ENCODE measurements around the gene MFRP. TPM values are rescaled to one million over a fixed set of nuclear protein-coding genes. Genes with fewer than 3 reads are reported as not detected.
"Not testable (repeated sequence)": the region's sequence is repeated elsewhere in the genome, so short reads cannot be mapped to it uniquely, and the experiment has no call there.

The MFRP gene
- not detected for total RNA-seq

DNA sequence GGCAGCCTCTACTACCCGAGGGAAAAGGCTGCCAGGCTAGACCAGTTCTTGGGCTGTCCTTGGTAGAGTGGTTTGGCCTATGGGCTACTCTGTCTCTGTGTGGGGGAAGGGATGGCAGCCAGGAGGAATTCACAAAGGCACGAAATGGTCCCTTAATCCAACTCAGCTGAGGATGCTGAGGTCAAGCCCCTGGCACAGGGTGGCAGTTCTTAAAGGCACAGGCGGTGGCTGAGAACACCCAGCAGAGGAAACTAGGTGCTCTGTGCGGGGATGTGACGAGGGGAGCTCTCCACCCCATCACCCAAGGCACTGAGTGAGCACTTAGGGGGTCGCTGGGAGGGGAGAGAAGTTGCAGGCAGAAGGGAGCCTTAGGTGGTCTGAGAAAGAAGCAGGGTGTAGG, at the start of gene MFRP:
MFRP (minus strand) TSS at position 101 of the 400 bp plus-strand sequence. CDS start 192 bp downstream, outside the sequence.
- 54% methylated on average over 6 of the region's 6 CpGs for WGBS
- intact Hi-C loops (cut with DNase I): no loop called here
- Histone ChIP-seq H3K4me1 (replicated peaks) (no peaks in the 10 kb centered on the region), H3K9me3 (no peaks in the 10 kb centered on the region), H3K27ac (no peak within 1 kb of the TSS), H3K27me3 (replicated peaks; ENCODE audit: insufficient read depth) (no peaks in the 10 kb centered on the region), H3K36me3 (no peaks in the 10 kb centered on the region), H3K4me3 (no peak within 1 kb of the TSS)
- no peak for TF ChIP-seq POLR2AphosphoS5 (IDR thresholded peaks at IDR 0.05)
- TF ChIP-seq POLR2A (IDR thresholded peaks at IDR 0.05): no peak
- DNase-seq (ENCODE audit: low spot score): no peak

DNA sequence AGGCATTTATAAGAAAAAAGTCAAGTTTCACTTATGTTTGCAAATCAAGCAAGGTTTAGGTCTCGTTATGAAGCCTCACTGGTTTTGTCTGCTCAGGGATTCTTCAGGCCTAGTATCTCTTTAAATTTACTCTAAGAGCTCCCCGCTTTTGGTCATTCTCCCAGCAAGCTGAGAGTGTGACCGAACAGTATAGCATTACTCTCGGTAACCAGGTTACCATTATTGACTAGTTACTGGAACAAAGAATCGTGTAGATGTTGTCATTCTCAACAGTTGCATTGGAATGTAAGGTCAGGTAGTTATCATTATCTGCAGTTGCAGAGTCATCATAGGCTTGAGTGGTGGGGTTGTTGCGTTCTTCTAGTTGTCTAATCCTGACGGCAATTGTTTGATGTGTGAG, 44.8 kb upstream of the MFRP start:
- intact Hi-C loops (cut with DNase I): no loop called here
- no peaks in the 10 kb centered on the region for H3K27me3 ChIP-seq (replicated peaks; ENCODE audit: insufficient read depth)
- no peak for DNase-seq (ENCODE audit: low spot score)
- H3K9me3 ChIP-seq: no peaks in the 10 kb centered on the region
- H3K4me3 ChIP-seq: no peak overlapping the region
- 87% methylated on average over 7 of the region's 7 CpGs for WGBS
- H3K36me3 ChIP-seq: no peaks in the 10 kb centered on the region
- H3K27ac ChIP-seq: no peak overlapping the region
- TF ChIP-seq POLR2AphosphoS5 (IDR thresholded peaks at IDR 0.05) (no peak), POLR2A (IDR thresholded peaks at IDR 0.05) (no peak)
- TF ChIP-seq, protein P1, sequence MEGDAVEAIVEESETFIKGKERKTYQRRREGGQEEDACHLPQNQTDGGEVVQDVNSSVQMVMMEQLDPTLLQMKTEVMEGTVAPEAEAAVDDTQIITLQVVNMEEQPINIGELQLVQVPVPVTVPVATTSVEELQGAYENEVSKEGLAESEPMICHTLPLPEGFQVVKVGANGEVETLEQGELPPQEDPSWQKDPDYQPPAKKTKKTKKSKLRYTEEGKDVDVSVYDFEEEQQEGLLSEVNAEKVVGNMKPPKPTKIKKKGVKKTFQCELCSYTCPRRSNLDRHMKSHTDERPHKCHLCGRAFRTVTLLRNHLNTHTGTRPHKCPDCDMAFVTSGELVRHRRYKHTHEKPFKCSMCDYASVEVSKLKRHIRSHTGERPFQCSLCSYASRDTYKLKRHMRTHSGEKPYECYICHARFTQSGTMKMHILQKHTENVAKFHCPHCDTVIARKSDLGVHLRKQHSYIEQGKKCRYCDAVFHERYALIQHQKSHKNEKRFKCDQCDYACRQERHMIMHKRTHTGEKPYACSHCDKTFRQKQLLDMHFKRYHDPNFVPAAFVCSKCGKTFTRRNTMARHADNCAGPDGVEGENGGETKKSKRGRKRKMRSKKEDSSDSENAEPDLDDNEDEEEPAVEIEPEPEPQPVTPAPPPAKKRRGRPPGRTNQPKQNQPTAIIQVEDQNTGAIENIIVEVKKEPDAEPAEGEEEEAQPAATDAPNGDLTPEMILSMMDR (IDR thresholded peaks at IDR 0.05): no peak
- no peaks in the 10 kb centered on the region for H3K4me1 ChIP-seq (replicated peaks)

DNA sequence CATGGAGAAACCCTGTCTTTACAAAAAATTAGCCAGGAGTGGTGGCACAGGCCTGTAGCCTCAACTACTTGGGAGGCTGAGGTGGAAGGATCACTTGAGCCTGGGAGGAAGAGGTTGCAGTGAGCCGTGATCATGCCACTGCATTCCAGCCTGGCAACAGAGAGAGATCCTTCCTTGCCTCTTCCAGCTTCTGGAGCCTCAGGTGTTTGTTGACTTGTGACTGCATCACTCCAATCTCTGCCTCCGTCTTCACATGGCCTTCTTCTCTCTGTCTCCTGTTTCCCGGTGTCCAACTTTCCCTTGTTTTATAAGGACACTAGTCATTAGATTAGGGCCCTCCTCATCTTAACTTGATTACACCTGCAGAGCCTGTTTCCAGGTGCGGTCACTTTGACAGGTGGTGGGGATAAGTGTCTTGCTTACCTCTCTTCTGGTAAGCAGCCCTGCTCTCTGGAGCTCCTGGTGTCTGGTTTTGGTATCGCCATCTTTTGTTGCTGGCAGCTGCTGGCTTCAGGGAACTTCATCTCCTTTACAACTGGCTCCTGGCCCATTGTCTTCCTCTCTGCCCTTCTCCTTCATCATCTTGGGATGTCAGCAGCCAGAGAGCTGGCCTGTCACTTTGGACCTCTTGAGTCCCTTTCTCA, 43.2 kb upstream of the MFRP start:
- WGBS: 77% methylated on average over 5 of the region's 5 CpGs
- no peak overlapping the region for H3K4me3 ChIP-seq
- no peaks in the 10 kb centered on the region for H3K36me3 ChIP-seq
- no peaks in the 10 kb centered on the region for H3K9me3 ChIP-seq
- TF ChIP-seq POLR2A (IDR thresholded peaks at IDR 0.05): no peak
- TF ChIP-seq, protein P1 (IDR thresholded peaks at IDR 0.05): no peak
- no peak for TF ChIP-seq POLR2AphosphoS5 (IDR thresholded peaks at IDR 0.05)
- intact Hi-C loops (cut with DNase I): no loop called here
- H3K4me1 ChIP-seq (replicated peaks): no peaks in the 10 kb centered on the region
- H3K27ac ChIP-seq: no peak overlapping the region
- DNase-seq (ENCODE audit: low spot score): no peak
- H3K27me3 ChIP-seq (replicated peaks; ENCODE audit: insufficient read depth): no peaks in the 10 kb centered on the region

DNA sequence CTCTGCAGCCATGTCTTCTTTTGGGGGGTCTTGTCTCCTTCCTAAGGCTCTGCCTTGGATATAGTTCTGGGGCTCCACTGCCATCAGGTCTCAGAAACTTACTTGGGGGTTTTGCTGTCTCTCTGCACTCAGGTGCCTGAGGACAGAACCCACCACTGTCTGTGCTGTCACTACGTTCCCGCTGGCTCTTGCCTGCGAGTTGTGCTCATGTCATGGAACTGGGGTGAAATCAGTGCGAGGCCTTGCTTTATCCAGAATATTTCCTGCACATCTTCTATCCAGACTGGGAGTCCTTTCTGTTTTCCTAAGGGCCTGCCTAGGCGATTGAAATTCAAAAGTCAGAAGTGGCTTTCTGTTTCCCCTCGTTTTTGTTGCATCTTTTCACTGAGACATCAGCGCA, 41.6 kb upstream of the MFRP start:
- Histone ChIP-seq H3K27ac (no peak overlapping the region), H3K36me3 (no peaks in the 10 kb centered on the region), H3K4me1 (replicated peaks) (no peaks in the 10 kb centered on the region), H3K27me3 (replicated peaks; ENCODE audit: insufficient read depth) (no peaks in the 10 kb centered on the region), H3K9me3 (no peaks in the 10 kb centered on the region), H3K4me3 (no peak overlapping the region)
- WGBS: 92% methylated on average over 7 of the region's 7 CpGs
- TF ChIP-seq POLR2AphosphoS5 (IDR thresholded peaks at IDR 0.05) (no peak), POLR2A (IDR thresholded peaks at IDR 0.05) (no peak)
- TF ChIP-seq, protein P1 (IDR thresholded peaks at IDR 0.05): no peak
- DNase-seq (ENCODE audit: low spot score): no peak
- intact Hi-C loops (cut with DNase I): no loop called here

DNA sequence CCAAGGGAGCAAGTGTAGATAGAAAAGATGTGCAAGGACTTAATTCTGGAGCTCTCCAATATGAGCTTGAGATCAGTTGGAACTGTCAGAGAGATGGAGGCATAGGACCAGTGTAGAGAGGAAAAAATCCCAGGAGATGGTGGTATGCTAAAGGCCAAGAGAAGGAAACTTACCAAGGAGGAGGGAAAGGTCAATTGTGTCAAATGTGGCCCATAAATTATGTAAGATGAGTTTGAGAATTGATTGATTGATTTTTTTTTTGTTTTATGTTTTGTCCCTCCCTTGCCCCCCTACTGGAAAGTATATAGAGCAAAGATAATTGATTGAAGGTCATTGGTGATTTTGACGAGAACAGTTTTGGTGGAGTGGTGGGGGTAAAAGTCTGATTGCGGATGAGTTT, 37.8 kb upstream of the MFRP start:
- Histone ChIP-seq H3K4me3 (no peak overlapping the region), H3K4me1 (replicated peaks) (peaks cover 2% of the 10 kb centered on the region), H3K36me3 (no peaks in the 10 kb centered on the region), H3K27ac (no peak overlapping the region), H3K9me3 (no peaks in the 10 kb centered on the region), H3K27me3 (replicated peaks; ENCODE audit: insufficient read depth) (no peaks in the 10 kb centered on the region)
- intact Hi-C loops (cut with DNase I): no loop called here
- 89% methylated on average over 2 of the region's 2 CpGs for WGBS
- DNase-seq (ENCODE audit: low spot score): no peak
- TF ChIP-seq POLR2A (IDR thresholded peaks at IDR 0.05): no peak
- TF ChIP-seq, protein P1 (IDR thresholded peaks at IDR 0.05): no peak
- no peak for TF ChIP-seq POLR2AphosphoS5 (IDR thresholded peaks at IDR 0.05)

DNA sequence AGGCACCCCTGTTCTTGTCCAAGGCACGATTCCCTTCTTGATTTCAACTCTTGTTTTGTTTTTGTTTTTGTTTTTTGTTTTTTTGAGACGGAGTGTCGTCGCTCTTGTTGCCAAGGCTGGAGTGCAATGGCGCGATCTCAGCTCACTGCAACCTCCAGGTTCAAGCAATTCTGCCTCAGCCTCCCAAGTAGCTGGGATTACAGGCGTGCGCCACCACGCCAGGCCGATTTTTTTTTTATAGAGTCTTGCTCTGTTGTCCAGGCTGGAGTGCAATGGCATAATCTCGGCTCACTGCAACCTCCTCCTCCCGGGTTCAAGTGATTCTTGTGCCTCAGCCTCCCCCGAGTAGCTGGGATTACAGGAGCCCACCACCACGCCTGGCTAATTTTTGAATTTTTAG, 36.0 kb upstream of the MFRP start:
- 85% methylated on average over 14 of the region's 14 CpGs for WGBS
- H3K9me3 ChIP-seq; intact Hi-C loops (cut with DNase I); H3K4me3 ChIP-seq; DNase-seq (ENCODE audit: low spot score); H3K4me1 ChIP-seq (replicated peaks); H3K36me3 ChIP-seq; H3K27me3 ChIP-seq (replicated peaks; ENCODE audit: insufficient read depth); H3K27ac ChIP-seq: not testable (repeated sequence)
